WTC11 (cell line): ENCODE measurements around the gene GABRG2. TPM values are rescaled to one million over a fixed set of nuclear protein-coding genes. Genes with fewer than 3 reads are reported as not detected.

Experiments
- ATAC-seq: fragments of 200-7000 bp; cut with Tn5 transposase; 2 replicates; pipeline ENCODE4 v1.10.0; 2021; ENCODE audit warnings: mild to moderate bottlenecking, moderate library complexity
- CTCF ChIA-PET: fragments of 300-600 bp; sonication (Branson Sonifier 250); formaldehyde crosslinking; loops from one replicate; lab custom pipeline; 2021; ENCODE audit warnings: antibody characterized with exemption; lab: Charles Lee
- POLR2A ChIA-PET: fragments of 350-600 bp; sonication (Branson Sonifier 250); formaldehyde crosslinking; loops from one replicate; lab custom pipeline; 2021; ENCODE audit warnings: antibody characterized with exemption; lab: Charles Lee
- DNase-seq: peaks from one replicate; pipeline ENCODE4 v3.0.0; 2021; ENCODE audit warnings: low spot score
- H3K27ac Mint-ChIP-seq: 2 replicates; pipeline ENCODE4 v1.8.0; 2021; ENCODE audit warnings: mixed read lengths
- H3K27me3 Mint-ChIP-seq: 2 replicates; pipeline ENCODE4 v1.8.0; 2021; ENCODE audit warnings: low read depth, mild to moderate bottlenecking, moderate library complexity, mixed read lengths
- H3K36me3 Mint-ChIP-seq: 2 replicates; pipeline ENCODE4 v1.8.0; 2021; ENCODE audit warnings: mixed read lengths
- H3K4me1 Mint-ChIP-seq: 2 replicates; pipeline ENCODE4 v1.8.0; 2022; ENCODE audit warnings: mixed read lengths
- H3K4me3 Mint-ChIP-seq: 2 replicates; pipeline ENCODE4 v1.8.0; 2021; ENCODE audit warnings: mild to moderate bottlenecking, moderate library complexity, mixed read lengths
- H3K9me3 Mint-ChIP-seq: 2 replicates; pipeline ENCODE4 v1.8.0; 2021; ENCODE audit warnings: mixed read lengths
- AFF4 ChIP-seq: sonication (generic); formaldehyde crosslinking; IDR thresholded peaks from 2 replicates; pipeline ENCODE4 v1.8.1; 2023; ENCODE audit warnings: mild to moderate bottlenecking, missing genetic modification reagents, borderline replicate concordance
- ATF2 ChIP-seq: sonication (generic); formaldehyde crosslinking; IDR thresholded peaks from 2 replicates; pipeline ENCODE4 v1.8.1; 2022; ENCODE audit warnings: low read depth, missing genetic modification reagents, borderline replicate concordance
- E2F5 ChIP-seq: sonication (generic); formaldehyde crosslinking; IDR thresholded peaks from 2 replicates; pipeline ENCODE4 v1.8.1; 2022; ENCODE audit warnings: mild to moderate bottlenecking, moderate library complexity, missing genetic modification reagents
- EMX1 ChIP-seq: fragments of 250-450 bp; sonication (Bioruptor Pico); IDR thresholded peaks from 2 replicates; pipeline ENCODE4 v1.8.0; 2021; ENCODE audit warnings: mild to moderate bottlenecking
- ESRRA ChIP-seq: sonication (generic); formaldehyde crosslinking; IDR thresholded peaks from 2 replicates; pipeline ENCODE4 v1.8.1; 2022; ENCODE audit warnings: mild to moderate bottlenecking, missing genetic modification reagents, borderline replicate concordance
- ETV6 ChIP-seq: sonication (generic); formaldehyde crosslinking; IDR thresholded peaks from 2 replicates; pipeline ENCODE4 v1.8.1; 2022; ENCODE audit warnings: mild to moderate bottlenecking, missing genetic modification reagents
- FOXJ3 ChIP-seq: sonication (generic); formaldehyde crosslinking; IDR thresholded peaks from 2 replicates; pipeline ENCODE4 v1.9.0; 2021; ENCODE audit warnings: missing genetic modification reagents, mild to moderate bottlenecking, borderline replicate concordance
- GABPB1 ChIP-seq: sonication (generic); formaldehyde crosslinking; IDR thresholded peaks from 2 replicates; pipeline ENCODE4 v1.8.1; 2023; ENCODE audit warnings: mild to moderate bottlenecking, missing genetic modification reagents
- MLX ChIP-seq: sonication (generic); formaldehyde crosslinking; IDR thresholded peaks from 2 replicates; pipeline ENCODE4 v1.8.1; 2023; ENCODE audit warnings: mild to moderate bottlenecking, missing genetic modification reagents, moderate library complexity
- RELA ChIP-seq: sonication (generic); formaldehyde crosslinking; IDR thresholded peaks from 2 replicates; pipeline ENCODE4 v1.8.1; 2022; ENCODE audit warnings: missing genetic modification reagents, mild to moderate bottlenecking, borderline replicate concordance
- SMAD3 ChIP-seq: sonication (generic); formaldehyde crosslinking; IDR thresholded peaks from 2 replicates; pipeline ENCODE4 v1.8.0; 2022; ENCODE audit warnings: missing genetic modification reagents, mild to moderate bottlenecking, borderline replicate concordance
- SOX15 ChIP-seq: fragments of 250-450 bp; sonication (Bioruptor Pico); IDR thresholded peaks from 2 replicates; pipeline ENCODE4 v1.9.0; 2021; ENCODE audit warnings: mild to moderate bottlenecking
- TCF7 ChIP-seq: sonication (generic); formaldehyde crosslinking; IDR thresholded peaks from 2 replicates; pipeline ENCODE4 v1.8.0; 2022; ENCODE audit warnings: mild to moderate bottlenecking, low read depth, missing genetic modification reagents, moderate library complexity
- ZBTB21 ChIP-seq: sonication (generic); formaldehyde crosslinking; IDR thresholded peaks from 2 replicates; pipeline ENCODE4 v1.8.1; 2023; ENCODE audit warnings: mild to moderate bottlenecking, missing genetic modification reagents, borderline replicate concordance
- ZNF138 ChIP-seq: sonication (generic); formaldehyde crosslinking; conservative IDR thresholded peaks from 2 replicates; pipeline ENCODE4 v1.8.1; 2022; ENCODE audit warnings: mild to moderate bottlenecking, moderate library complexity, missing genetic modification reagents
- ZNF263 ChIP-seq: sonication (generic); formaldehyde crosslinking; IDR thresholded peaks from 2 replicates; pipeline ENCODE4 v1.8.1; 2022; ENCODE audit warnings: low read depth, mild to moderate bottlenecking, moderate library complexity, missing genetic modification reagents
- ZNF416 ChIP-seq: fragments of 250-450 bp; sonication (Bioruptor Pico); IDR thresholded peaks from 2 replicates; pipeline ENCODE4 v1.9.0; 2021; ENCODE audit warnings: mild to moderate bottlenecking, inconsistent platforms
- total RNA-seq: library from RNA; stranded (reverse); gene quantifications from 3 replicates; pipeline ENCODE4 v1.2.3, GENCODE V29; 2021
- TF ChIP-seq, protein P1 (sequence below): sonication (generic); formaldehyde crosslinking; IDR thresholded peaks from 2 replicates; pipeline ENCODE4 v1.8.1; 2022; ENCODE audit warnings: low read depth, mild to moderate bottlenecking, moderate library complexity, missing genetic modification reagents, borderline replicate concordance
- TF ChIP-seq, protein P2 (sequence below): sonication (generic); formaldehyde crosslinking; IDR thresholded peaks from 2 replicates; pipeline ENCODE4 v1.8.1; 2022; ENCODE audit warnings: missing genetic modification reagents, borderline replicate concordance

GABRG2 gene
- total RNA-seq, 1 experiment from 2014 or later: 4.0 TPM

- TF ChIP-seq, protein P1, sequence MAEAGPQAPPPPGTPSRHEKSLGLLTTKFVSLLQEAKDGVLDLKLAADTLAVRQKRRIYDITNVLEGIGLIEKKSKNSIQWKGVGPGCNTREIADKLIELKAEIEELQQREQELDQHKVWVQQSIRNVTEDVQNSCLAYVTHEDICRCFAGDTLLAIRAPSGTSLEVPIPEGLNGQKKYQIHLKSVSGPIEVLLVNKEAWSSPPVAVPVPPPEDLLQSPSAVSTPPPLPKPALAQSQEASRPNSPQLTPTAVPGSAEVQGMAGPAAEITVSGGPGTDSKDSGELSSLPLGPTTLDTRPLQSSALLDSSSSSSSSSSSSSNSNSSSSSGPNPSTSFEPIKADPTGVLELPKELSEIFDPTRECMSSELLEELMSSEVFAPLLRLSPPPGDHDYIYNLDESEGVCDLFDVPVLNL (CRISPR knock-in tag): no peak
- TF ChIP-seq RELA (no peak), ZNF263 (CRISPR knock-in tag) (no peak), ESRRA (CRISPR knock-in tag) (no peak)
Measured at GRCh38 chr5:162096448-162096847, 28.9 kb downstream of the GABRG2 start (continued).

DNA sequence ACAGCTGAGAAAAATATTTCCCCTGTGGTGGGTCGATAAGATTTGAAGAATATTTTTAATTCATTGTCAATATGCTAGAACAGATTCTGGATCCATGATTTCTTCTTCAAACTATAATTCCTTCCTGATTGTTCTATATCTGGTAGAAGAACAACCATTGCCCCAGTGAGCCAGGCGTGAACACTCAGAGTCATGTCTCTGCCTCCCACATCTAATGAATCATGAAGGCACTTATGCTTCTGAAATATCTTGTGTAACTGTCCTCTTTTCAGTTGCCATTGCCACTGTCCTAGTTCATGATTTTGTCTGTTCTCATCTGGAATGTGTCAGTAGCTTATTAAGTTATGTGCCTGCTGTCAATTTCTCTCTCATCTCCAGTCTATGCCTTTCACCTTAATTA is 40.0 kb downstream of the GABRG2 start:
- no peaks in the 10 kb centered on the region for H3K27me3 Mint-ChIP-seq
- TF ChIP-seq, protein P2, sequence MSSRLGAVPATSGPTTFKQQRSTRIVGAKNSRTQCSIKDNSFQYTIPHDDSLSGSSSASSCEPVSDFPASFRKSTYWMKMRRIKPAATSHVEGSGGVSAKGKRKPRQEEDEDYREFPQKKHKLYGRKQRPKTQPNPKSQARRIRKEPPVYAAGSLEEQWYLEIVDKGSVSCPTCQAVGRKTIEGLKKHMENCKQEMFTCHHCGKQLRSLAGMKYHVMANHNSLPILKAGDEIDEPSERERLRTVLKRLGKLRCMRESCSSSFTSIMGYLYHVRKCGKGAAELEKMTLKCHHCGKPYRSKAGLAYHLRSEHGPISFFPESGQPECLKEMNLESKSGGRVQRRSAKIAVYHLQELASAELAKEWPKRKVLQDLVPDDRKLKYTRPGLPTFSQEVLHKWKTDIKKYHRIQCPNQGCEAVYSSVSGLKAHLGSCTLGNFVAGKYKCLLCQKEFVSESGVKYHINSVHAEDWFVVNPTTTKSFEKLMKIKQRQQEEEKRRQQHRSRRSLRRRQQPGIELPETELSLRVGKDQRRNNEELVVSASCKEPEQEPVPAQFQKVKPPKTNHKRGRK (CRISPR knock-in tag): no peak
- TF ChIP-seq GABPB1 (CRISPR knock-in tag) (no peak), ATF2 (no peak), ZNF416 (CRISPR knock-in tag) (no peak)
- ChIA-PET CTCF (no interaction called here), POLR2A (no interaction called here)
- H3K36me3 Mint-ChIP-seq: no peaks in the 10 kb centered on the region
- ATAC-seq (no peak), DNase-seq (no peak)
- no peaks in the 10 kb centered on the region for H3K9me3 Mint-ChIP-seq
- H3K27ac Mint-ChIP-seq: no peak overlapping the region
- H3K4me1 Mint-ChIP-seq: peaks cover 14% of the 10 kb centered on the region
- H3K4me3 Mint-ChIP-seq: no peak overlapping the region

- peaks cover 16% of the 10 kb centered on the region for H3K4me1 Mint-ChIP-seq
- no peak overlapping the region for H3K4me3 Mint-ChIP-seq
- H3K27ac Mint-ChIP-seq: no peak overlapping the region
- H3K36me3 Mint-ChIP-seq: peaks cover 4% of the 10 kb centered on the region; the same call in 1 of the 2 replicates
- TF ChIP-seq SOX15 (no peak), ETV6 (CRISPR knock-in tag) (no peak), FOXJ3 (CRISPR knock-in tag) (no peak), MLX (CRISPR knock-in tag) (no peak), E2F5 (CRISPR knock-in tag) (no peak), EMX1 (CRISPR knock-in tag) (no peak), ZBTB21 (CRISPR knock-in tag) (no peak), RELA (no peak), TCF7 (CRISPR knock-in tag) (no peak), ZNF138 (CRISPR knock-in tag) (no peak), AFF4 (CRISPR knock-in tag) (no peak), SMAD3 (CRISPR knock-in tag) (no peak), ZNF416 (CRISPR knock-in tag) (no peak)
- CTCF ChIA-PET: interaction anchor here (1.2 kb wide), 1 partner anchor 153 kb away, joined by 4 read pairs; no protein-coding TSS in a partner anchor
- no peaks in the 10 kb centered on the region for H3K27me3 Mint-ChIP-seq
- ATAC-seq (no peak), DNase-seq (no peak)
- POLR2A ChIA-PET: no interaction called here
- H3K9me3 Mint-ChIP-seq: peaks cover 11% of the 10 kb centered on the region
Measured at GRCh38 chr5:162119801-162120200, 52.2 kb downstream of the GABRG2 start.
